Retinal pigment epithelial cell (primary cell): Measurements from ENCODE around the gene NUDT14.

ENCODE experiments used
- DNase-seq: peaks from one replicate; pipeline ENCODE4 v3.0.0-alpha.2; 2010; ENCODE audit warnings: low read depth
- H3K4me3 ChIP-seq: 2 replicates; pipeline ENCODE4 v1.5.1; 2011; ENCODE audit warnings: mild to moderate bottlenecking, low read length, control low read depth, moderate library complexity
- CTCF ChIP-seq: conservative IDR thresholded peaks from 2 replicates; pipeline ENCODE4 v1.5.1; 2011; ENCODE audit warnings: low read depth, low read length, control low read depth, inconsistent platforms

The NUDT14 gene

GRCh38 chr14:105140581-105140980 is 40.5 kb downstream of the NUDT14 start:
- no peak overlapping the region for H3K4me3 ChIP-seq
- TF ChIP-seq CTCF = no peak
- no peak for DNase-seq

DNA sequence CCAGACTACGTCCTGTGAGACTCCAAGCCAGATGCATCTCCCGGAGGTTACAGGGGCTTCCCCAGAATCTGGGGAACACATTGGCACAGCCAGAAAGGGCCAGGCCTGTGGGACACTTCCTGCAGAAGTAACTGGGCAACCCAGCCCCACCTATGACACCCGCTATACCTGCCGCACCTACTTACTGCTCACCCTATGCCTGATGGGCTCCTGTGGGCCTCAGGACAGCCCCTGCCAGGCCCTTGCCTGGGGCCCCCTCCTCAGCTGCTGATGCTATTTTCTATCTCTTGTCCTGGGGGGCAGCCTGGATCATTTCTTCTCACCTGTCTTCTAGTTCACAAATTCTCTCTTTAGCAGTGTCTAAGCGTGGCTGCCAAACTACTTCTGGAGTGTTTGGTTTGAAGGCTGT is 41.3 kb downstream of the NUDT14 start:
- DNase-seq = no peak
- TF ChIP-seq CTCF = no peak
- no peak overlapping the region for H3K4me3 ChIP-seq

- TF ChIP-seq CTCF = no peak
- no peak overlapping the region for H3K4me3 ChIP-seq
- DNase-seq = no peak
Measured at GRCh38 chr14:105139212-105139825, 41.8 kb downstream of the NUDT14 start.

- no peak for DNase-seq
- no peak overlapping the region for H3K4me3 ChIP-seq
- no peak for TF ChIP-seq CTCF
Measured at GRCh38 chr14:105138551-105139111, 42.5 kb downstream of the NUDT14 start.

GRCh38 chr14:105138021-105138541 is 43.0 kb downstream of the NUDT14 start:
- no peak overlapping the region for H3K4me3 ChIP-seq
- no peak for TF ChIP-seq CTCF
- no peak for DNase-seq

DNA sequence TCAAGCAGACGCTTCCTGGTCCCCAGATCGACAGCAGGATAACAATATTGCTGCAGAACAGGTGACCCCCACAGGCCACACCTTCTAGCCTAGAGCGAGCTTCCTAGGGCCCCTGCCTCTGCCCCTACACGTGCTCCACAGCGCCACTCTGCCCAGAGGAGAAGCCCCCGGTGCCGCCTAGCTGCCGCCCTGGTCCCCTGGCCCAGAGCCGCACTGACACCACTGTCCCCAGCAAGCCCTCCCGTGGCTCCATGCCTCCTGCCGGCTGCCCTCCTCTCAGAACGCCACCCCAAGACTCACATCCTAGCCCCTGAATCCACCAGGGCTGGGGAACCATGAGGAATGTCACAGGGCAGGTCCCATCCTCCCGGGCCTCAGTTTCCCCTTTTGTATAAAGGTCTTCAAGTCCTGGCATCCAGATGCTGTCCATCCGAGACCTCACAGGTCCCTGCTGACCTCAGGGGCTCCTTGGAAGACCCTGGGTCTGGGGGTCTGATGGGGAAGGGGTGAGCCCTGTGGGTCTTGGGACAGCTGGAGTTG is 43.6 kb downstream of the NUDT14 start:
- TF ChIP-seq CTCF = no peak
- DNase-seq = no peak
- H3K4me3 ChIP-seq = no peak overlapping the region
